HEK293 (cell line): Measurements from ENCODE around the gene SLC4A11.

Source experiments
- EGR2 ChIP-seq: fragments of 450-650 bp; formaldehyde crosslinking; IDR thresholded peaks from 2 replicates; pipeline ENCODE4 v1.5.1; 2016; ENCODE audit warnings: low read depth, missing biosample characterization, missing genetic modification characterization
- KLF7 ChIP-seq: fragments of 450-650 bp; formaldehyde crosslinking; IDR thresholded peaks from 2 replicates; pipeline ENCODE4 v1.5.1; 2016; ENCODE audit warnings: missing biosample characterization, missing genetic modification characterization, borderline replicate concordance
- KLF8 ChIP-seq: fragments of 450-650 bp; formaldehyde crosslinking; IDR thresholded peaks from 2 replicates; pipeline ENCODE4 v1.5.1; 2016; ENCODE audit warnings: missing biosample characterization, missing genetic modification characterization
- MYNN ChIP-seq: fragments of 450-650 bp; formaldehyde crosslinking; IDR thresholded peaks from 2 replicates; pipeline ENCODE4 v1.5.1; 2016; ENCODE audit warnings: missing biosample characterization, missing genetic modification characterization, borderline replicate concordance
- OSR2 ChIP-seq: fragments of 450-650 bp; formaldehyde crosslinking; IDR thresholded peaks from 2 replicates; pipeline ENCODE4 v1.5.1; 2016; ENCODE audit warnings: missing biosample characterization, missing genetic modification characterization
- SALL2 ChIP-seq: fragments of 450-650 bp; formaldehyde crosslinking; IDR thresholded peaks from 2 replicates; pipeline ENCODE4 v1.5.0; 2017; ENCODE audit warnings: missing biosample characterization, mild to moderate bottlenecking, missing genetic modification characterization, borderline replicate concordance
- SP2 ChIP-seq: fragments of 450-650 bp; formaldehyde crosslinking; IDR thresholded peaks from 2 replicates; pipeline ENCODE4 v1.5.1; 2016; ENCODE audit warnings: missing biosample characterization, missing genetic modification characterization
- TRIM28 ChIP-seq: IDR thresholded peaks from 2 replicates; pipeline ENCODE4 v1.6.1; 2011; ENCODE audit warnings: low read length, control low read depth, borderline replicate concordance
- TSHZ1 ChIP-seq: fragments of 450-650 bp; formaldehyde crosslinking; IDR thresholded peaks from 2 replicates; pipeline ENCODE4 v1.5.1; 2016; ENCODE audit warnings: missing biosample characterization, missing genetic modification characterization, borderline replicate concordance
- ZBTB11 ChIP-seq: fragments of 450-650 bp; formaldehyde crosslinking; conservative IDR thresholded peaks from 2 replicates; pipeline ENCODE4 v1.5.1; 2016; ENCODE audit warnings: low read depth, missing biosample characterization, missing genetic modification characterization
- ZIC2 ChIP-seq: fragments of 450-650 bp; formaldehyde crosslinking; IDR thresholded peaks from 2 replicates; pipeline ENCODE4 v1.5.1; 2016; ENCODE audit warnings: missing biosample characterization, missing genetic modification characterization
- ZNF157 ChIP-seq: fragments of 450-650 bp; formaldehyde crosslinking; IDR thresholded peaks from 2 replicates; pipeline ENCODE4 v1.5.1; 2016; ENCODE audit warnings: missing biosample characterization, missing genetic modification characterization
- ZNF175 ChIP-seq: fragments of 450-650 bp; formaldehyde crosslinking; IDR thresholded peaks from 2 replicates; pipeline ENCODE4 v1.5.1; 2016; ENCODE audit warnings: missing biosample characterization, missing genetic modification characterization
- ZNF221 ChIP-seq: fragments of 450-650 bp; formaldehyde crosslinking; IDR thresholded peaks from 2 replicates; pipeline ENCODE4 v1.5.1; 2017; ENCODE audit warnings: missing biosample characterization, missing genetic modification characterization, borderline replicate concordance
- ZNF311 ChIP-seq: fragments of 450-650 bp; formaldehyde crosslinking; IDR thresholded peaks from 2 replicates; pipeline ENCODE4 v1.5.1; 2017; ENCODE audit warnings: missing biosample characterization, missing genetic modification characterization, borderline replicate concordance
- ZNF423 ChIP-seq: fragments of 450-650 bp; formaldehyde crosslinking; IDR thresholded peaks from 2 replicates; pipeline ENCODE4 v1.5.1; 2016; ENCODE audit warnings: missing biosample characterization, missing genetic modification characterization
- ZNF529 ChIP-seq: fragments of 450-650 bp; formaldehyde crosslinking; IDR thresholded peaks from 2 replicates; pipeline ENCODE4 v1.5.1; 2017; ENCODE audit warnings: missing genetic modification characterization, missing biosample characterization; ENCODE audit not compliant: insufficient replicate concordance
- ZNF548 ChIP-seq: fragments of 450-650 bp; formaldehyde crosslinking; IDR thresholded peaks from 2 replicates; pipeline ENCODE4 v1.5.1; 2016; ENCODE audit warnings: missing biosample characterization, missing genetic modification characterization
- ZNF561 ChIP-seq: fragments of 450-650 bp; IDR thresholded peaks from 2 replicates; pipeline ENCODE4 v1.5.1; 2018; ENCODE audit warnings: missing biosample characterization, missing genetic modification characterization, borderline replicate concordance
- ZNF660 ChIP-seq: fragments of 450-650 bp; IDR thresholded peaks from 2 replicates; pipeline ENCODE4 v1.5.1; 2018; ENCODE audit warnings: missing biosample characterization, mild to moderate bottlenecking, missing genetic modification characterization
- ZNF785 ChIP-seq: fragments of 450-650 bp; formaldehyde crosslinking; IDR thresholded peaks from 2 replicates; pipeline ENCODE4 v1.5.1; 2016; ENCODE audit warnings: missing biosample characterization, missing genetic modification characterization
- ZSCAN30 ChIP-seq: fragments of 450-650 bp; IDR thresholded peaks from 2 replicates; pipeline ENCODE4 v1.5.1; 2018; ENCODE audit warnings: missing biosample characterization, mild to moderate bottlenecking, missing genetic modification characterization, moderate library complexity
- TF ChIP-seq, protein P1 (sequence below): fragments of 450-650 bp; formaldehyde crosslinking; IDR thresholded peaks from 2 replicates; pipeline ENCODE4 v1.5.1; 2016; ENCODE audit warnings: missing biosample characterization, missing genetic modification characterization
- TF ChIP-seq, protein P2 (sequence below): fragments of 450-650 bp; formaldehyde crosslinking; IDR thresholded peaks from 2 replicates; pipeline ENCODE4 v1.5.1; 2016; ENCODE audit warnings: missing biosample characterization, missing genetic modification characterization
- TF ChIP-seq, protein P3 (sequence below): fragments of 450-650 bp; formaldehyde crosslinking; IDR thresholded peaks from 2 replicates; pipeline ENCODE4 v1.5.1; 2016; ENCODE audit warnings: missing biosample characterization, missing genetic modification characterization, borderline replicate concordance

Gene SLC4A11

DNA sequence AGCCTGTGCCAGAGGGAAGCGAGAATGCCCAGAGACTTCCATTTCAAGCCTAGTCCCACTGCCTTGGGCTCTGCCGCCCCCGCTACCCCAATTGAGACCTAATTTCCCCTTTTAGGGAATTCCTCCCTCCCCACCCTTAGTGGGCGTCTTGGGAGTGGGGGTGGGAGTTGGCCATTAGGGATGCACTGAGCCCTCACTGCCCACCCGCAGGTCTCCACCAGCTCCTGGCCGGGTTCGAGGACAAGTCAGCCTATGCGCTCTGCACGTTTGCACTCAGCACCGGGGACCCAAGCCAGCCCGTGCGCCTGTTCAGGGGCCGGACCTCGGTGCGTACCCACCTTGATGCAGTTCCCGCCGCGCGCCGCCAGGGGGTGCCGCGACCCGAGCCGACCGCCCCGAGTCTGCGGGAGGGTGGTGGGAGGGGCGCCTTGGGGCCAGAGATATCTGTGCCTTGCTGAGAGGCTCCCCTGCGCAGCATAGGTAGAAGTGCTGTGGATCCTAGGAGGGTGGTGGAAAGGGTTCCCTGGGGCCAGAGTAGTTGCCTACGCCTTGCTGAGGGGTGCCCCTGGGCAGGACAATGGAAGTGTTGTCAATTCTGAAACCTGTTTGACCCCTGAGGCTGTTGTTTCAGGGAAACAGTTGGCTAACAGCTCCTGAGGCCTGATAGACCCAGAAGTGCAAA, 20.5 kb downstream of the SLC4A11 start (continued):
- TF ChIP-seq, protein P1, sequence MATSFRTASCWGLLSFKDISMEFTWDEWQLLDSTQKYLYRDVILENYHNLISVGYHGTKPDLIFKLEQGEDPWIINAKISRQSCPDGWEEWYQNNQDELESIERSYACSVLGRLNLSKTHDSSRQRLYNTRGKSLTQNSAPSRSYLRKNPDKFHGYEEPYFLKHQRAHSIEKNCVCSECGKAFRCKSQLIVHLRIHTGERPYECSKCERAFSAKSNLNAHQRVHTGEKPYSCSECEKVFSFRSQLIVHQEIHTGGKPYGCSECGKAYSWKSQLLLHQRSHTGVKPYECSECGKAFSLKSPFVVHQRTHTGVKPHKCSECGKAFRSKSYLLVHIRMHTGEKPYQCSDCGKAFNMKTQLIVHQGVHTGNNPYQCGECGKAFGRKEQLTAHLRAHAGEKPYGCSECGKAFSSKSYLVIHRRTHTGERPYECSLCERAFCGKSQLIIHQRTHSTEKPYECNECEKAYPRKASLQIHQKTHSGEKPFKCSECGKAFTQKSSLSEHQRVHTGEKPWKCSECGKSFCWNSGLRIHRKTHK: no peak
- TF ChIP-seq MYNN (no peak), ZNF561 (tag by site-specific recombination) (no peak), ZBTB11 (tag by site-specific recombination) (no peak), SP2 (tag by site-specific recombination) (no peak), ZNF157 (tag by site-specific recombination) (no peak), ZNF311 (tag by site-specific recombination) (no peak), SALL2 (tag by site-specific recombination) (no peak), TSHZ1 (no peak), ZSCAN30 (no peak), ZNF423 (no peak), ZNF175 (no peak), ZNF221 (tag by site-specific recombination) (no peak), TRIM28 (no peak), ZIC2 (peak; percentile 90), ZNF660 (tag by site-specific recombination) (no peak), KLF7 (tag by site-specific recombination) (no peak), ZNF548 (tag by site-specific recombination) (no peak), ZNF529 (tag by site-specific recombination) (no peak), ZNF785 (tag by site-specific recombination) (no peak), OSR2 (tag by site-specific recombination) (no peak), KLF8 (tag by site-specific recombination) (peak; percentile 26; the same call in 1 of the 2 replicates), EGR2 (tag by site-specific recombination) (peak; percentile 86)
- TF ChIP-seq, protein P2, sequence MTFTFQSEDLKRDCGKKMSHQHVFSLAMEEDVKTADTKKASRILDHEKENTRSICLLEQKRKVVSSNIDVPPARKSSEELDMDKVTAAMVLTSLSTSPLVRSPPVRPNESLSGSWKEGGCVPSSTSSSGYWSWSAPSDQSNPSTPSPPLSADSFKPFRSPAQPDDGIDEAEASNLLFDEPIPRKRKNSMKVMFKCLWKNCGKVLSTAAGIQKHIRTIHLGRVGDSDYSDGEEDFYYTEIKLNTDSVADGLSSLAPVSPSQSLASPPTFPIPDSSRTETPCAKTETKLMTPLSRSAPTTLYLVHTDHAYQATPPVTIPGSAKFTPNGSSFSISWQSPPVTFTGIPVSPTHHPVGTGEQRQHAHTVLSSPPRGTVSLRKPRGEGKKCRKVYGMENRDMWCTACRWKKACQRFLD: no peak
- TF ChIP-seq, protein P3, sequence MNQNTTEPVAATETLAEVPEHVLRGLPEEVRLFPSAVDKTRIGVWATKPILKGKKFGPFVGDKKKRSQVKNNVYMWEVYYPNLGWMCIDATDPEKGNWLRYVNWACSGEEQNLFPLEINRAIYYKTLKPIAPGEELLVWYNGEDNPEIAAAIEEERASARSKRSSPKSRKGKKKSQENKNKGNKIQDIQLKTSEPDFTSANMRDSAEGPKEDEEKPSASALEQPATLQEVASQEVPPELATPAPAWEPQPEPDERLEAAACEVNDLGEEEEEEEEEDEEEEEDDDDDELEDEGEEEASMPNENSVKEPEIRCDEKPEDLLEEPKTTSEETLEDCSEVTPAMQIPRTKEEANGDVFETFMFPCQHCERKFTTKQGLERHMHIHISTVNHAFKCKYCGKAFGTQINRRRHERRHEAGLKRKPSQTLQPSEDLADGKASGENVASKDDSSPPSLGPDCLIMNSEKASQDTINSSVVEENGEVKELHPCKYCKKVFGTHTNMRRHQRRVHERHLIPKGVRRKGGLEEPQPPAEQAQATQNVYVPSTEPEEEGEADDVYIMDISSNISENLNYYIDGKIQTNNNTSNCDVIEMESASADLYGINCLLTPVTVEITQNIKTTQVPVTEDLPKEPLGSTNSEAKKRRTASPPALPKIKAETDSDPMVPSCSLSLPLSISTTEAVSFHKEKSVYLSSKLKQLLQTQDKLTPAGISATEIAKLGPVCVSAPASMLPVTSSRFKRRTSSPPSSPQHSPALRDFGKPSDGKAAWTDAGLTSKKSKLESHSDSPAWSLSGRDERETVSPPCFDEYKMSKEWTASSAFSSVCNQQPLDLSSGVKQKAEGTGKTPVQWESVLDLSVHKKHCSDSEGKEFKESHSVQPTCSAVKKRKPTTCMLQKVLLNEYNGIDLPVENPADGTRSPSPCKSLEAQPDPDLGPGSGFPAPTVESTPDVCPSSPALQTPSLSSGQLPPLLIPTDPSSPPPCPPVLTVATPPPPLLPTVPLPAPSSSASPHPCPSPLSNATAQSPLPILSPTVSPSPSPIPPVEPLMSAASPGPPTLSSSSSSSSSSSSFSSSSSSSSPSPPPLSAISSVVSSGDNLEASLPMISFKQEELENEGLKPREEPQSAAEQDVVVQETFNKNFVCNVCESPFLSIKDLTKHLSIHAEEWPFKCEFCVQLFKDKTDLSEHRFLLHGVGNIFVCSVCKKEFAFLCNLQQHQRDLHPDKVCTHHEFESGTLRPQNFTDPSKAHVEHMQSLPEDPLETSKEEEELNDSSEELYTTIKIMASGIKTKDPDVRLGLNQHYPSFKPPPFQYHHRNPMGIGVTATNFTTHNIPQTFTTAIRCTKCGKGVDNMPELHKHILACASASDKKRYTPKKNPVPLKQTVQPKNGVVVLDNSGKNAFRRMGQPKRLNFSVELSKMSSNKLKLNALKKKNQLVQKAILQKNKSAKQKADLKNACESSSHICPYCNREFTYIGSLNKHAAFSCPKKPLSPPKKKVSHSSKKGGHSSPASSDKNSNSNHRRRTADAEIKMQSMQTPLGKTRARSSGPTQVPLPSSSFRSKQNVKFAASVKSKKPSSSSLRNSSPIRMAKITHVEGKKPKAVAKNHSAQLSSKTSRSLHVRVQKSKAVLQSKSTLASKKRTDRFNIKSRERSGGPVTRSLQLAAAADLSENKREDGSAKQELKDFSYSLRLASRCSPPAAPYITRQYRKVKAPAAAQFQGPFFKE (tag by site-specific recombination): no peak
